HK-2 (cell line): ENCODE results near the gene PRKCA.

Source experiments
- DNase-seq: peaks from one replicate; pipeline ENCODE4 v3.0.0-alpha.2; 2018; ENCODE audit not compliant: unreplicated experiment

The PRKCA gene

GRCh38 chr17:66810951-66811682 lies 508.7 kb downstream of the PRKCA start:
- DNase-seq, result no peak

GRCh38 chr17:66811683-66812054 lies 509.3 kb downstream of the PRKCA start:
- no peak for DNase-seq

GRCh38 chr17:66812571-66812970 lies 510.2 kb downstream of the PRKCA start:
- DNase-seq, result no peak

GRCh38 chr17:66813296-66813695 lies 510.9 kb downstream of the PRKCA start:
- no peak for DNase-seq

DNA sequence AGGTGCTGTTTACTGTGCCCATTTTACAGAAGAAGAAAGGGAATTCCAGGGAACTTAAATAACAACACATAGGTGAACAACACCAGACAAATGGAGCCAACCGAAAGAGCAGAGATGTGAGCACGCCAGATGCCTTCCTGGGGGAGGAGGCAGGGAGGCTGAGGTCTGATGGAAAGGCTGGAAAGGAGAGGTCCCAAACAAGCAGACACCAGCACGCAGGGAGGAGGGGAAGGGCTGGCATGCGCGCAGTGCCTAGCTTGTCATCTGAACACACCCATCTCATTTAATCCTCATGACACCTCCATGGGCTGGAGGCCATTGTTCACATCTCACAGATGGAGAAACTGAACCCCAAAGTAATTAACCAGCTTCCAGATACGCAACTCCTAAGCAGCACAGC lies 511.6 kb downstream of the PRKCA start:
- DNase-seq, result no peak

DNA sequence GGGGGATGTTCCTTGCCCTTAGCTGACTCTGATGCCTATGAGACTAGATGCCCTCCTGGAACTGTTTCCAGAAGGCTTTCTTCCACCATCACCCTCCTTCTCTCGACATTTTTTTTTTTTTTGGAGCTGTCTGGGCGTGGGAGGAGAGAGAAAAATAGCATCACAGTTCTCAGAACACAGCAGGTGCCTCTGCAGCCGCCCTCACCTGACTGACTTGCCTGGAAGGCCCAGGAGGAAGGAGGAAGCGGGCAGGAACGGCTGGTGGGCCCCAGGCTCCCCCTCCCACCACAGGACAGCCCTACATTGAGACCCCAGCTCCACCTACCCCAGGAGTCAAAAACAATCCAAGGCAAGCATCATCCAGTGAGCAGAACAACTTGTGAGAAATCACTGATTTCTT lies 512.2 kb downstream of the PRKCA start:
- DNase-seq, result no peak

GRCh38 chr17:66817750-66818149 lies 515.3 kb downstream of the PRKCA start:
- DNase-seq, result no peak

- no peak for DNase-seq
These were observed 517.1 kb downstream of the PRKCA start for GRCh38 chr17:66819466-66819865.

GRCh38 chr17:66822009-66822408 lies 519.6 kb downstream of the PRKCA start:
- DNase-seq, result no peak

DNA sequence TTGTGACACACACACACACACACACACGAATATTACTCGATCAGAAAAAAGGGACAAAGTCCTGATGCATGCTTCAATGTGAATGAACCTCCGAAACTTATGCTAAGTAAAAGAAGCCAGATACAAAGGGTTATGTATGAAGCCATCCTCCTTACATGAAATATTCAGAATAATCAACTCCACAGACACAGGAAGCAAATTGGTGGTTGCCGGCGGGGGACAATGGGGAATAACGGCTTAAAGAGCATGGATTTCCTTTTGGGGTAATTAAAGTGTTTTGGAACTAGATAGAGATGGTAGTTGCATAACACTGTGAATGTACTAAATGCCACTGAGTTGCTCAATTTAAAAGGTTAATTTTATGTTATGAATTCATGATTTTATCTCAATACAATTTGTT lies 524.4 kb downstream of the PRKCA start:
- no peak for DNase-seq

DNA sequence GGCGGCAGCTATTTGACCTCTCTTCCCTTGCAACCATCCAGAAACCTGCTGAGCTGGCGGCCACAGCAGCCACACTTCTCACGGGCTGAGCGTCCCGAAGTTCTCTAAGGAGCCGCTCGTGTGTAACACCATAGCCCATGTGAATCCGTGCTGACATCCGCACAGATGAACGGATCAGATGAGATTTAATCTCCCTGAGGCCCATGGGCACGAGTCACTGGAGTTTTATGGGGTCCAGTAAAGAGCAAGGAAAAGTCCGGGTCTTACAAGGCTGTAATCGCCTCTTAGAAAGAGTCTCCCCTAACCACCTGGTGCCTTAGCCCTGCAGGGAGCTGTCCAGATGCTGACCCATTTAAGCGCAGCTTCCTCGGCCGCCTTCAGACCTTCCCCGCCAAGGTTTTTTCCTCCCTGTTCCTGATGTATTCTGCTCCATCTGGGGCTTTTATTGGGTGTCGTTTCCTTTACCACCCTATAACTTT lies 527.0 kb downstream of the PRKCA start:
- peak; percentile 38 for DNase-seq

GRCh38 chr17:66829883-66830282 lies 527.5 kb downstream of the PRKCA start:
- no peak for DNase-seq

DNA sequence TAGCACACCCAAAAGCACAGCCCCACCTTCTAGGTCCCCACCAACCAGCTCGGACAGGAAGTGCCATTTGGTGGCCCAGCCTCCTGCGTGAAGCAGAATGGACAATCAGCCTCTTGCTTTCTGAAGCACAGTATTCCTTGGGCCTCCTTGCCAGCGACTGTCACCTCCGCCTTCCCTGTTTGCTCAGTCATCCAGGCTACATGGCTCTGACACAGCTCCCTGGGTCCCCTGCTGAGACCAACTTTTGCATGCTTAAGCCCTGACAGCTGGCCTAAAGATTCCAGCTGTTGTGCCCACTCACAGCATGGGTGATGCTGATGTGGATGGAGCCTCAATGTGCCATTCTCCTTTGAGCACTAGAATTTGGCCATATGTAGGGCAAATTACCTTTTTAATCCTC lies 528.0 kb downstream of the PRKCA start:
- no peak for DNase-seq

DNA sequence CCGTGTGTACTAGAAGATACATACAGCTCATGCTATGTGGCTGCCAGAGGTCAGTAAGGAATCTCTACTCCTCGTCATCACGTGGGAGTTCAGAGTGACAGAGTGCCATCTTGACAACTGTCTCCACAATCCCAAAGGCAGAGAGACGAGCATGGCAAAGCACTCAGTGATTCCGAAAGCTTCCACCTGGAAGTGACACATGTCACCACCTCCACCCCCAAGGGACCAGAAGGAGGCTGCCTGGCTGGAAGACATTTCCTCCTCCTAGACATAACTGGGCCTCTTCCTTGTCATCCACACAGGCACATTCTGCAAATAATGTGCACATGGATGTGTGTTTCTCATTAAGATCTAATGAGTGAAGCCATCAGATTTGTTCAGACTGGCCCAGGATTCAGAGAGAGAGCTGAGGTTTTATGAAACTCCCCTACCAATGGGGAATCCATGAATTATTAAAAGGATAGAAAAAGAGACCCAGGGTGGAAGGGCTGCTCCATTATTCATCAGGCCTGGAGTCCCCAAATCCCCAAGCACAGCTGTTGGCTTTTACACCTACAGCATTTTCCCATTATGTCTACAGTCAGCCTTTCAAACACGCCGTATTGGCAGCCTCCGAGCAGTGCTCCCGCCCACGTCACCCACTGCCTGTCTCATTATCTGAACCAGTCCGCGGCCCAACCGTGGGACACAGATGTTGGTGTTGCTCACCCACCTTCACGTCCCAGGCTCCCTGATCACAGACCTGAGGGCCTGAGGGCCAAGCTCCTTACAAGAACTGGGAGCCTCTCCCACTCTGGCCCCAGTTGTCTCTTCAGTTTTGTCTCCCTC lies 529.2 kb downstream of the PRKCA start:
- DNase-seq, result no peak

- no peak for DNase-seq
These were observed 530.8 kb downstream of the PRKCA start for GRCh38 chr17:66833201-66833600.

- DNase-seq, result no peak
These were observed 532.1 kb downstream of the PRKCA start for GRCh38 chr17:66834426-66834918.

- DNase-seq, result no peak
These were observed 532.6 kb downstream of the PRKCA start, which contains the start of gene CACNG5 for GRCh38 chr17:66834919-66835454. TSS of gene CACNG5 (plus strand) at chr17:66835117. CDS start at chr17:66877333, 42,216 bp downstream.

- no peak for DNase-seq
These were observed 533.1 kb downstream of the PRKCA start for GRCh38 chr17:66835476-66835875.

DNA sequence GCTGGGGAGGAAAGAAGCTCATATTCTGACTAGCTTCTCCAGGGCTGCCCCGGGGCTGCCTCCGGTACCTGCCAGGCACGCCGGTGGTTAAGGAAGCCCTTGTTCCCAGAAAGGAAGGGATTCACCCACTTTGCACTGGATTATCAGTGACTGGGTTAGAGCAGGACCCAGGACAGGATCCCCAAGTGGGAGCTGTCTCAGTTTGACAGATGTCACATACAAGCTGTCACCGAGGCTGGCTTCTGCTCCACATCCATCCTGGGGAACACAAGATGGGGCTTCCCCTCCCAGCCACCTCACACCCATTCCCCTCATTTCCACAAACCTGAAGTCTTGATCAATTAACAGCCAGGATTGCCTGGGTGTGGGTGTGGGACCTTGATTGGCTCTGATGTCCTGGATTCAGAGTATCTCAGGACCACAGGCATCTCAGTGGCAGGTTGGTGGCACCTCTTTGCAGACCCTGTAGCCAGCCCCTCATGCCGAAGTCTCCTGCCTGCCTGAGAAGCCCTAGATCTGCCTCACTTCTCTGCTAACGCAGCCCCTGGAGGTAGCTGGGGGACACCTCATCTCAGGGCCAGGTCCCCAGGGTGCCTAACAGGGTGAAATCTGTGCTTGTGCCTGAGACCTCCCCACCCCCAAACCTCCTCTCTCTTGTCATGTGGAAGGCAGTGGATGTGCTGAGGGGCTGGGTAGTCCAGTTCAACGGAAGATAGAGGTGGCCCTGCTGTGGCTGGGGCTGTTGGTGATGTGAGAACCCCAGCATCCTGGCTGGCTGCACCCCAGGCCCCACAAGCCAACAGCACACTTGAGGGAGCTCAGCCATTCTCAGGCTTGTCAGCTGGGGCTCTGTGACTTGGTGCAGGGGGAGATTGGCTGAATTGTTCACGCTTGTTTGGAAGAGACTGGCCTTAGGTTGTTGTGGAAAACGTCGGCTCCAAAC lies 533.9 kb downstream of the PRKCA start:
- DNase-seq, result no peak

GRCh38 chr17:66837226-66837625 lies 534.8 kb downstream of the PRKCA start:
- DNase-seq, result no peak

- DNase-seq, result no peak
These were observed 535.7 kb downstream of the PRKCA start for GRCh38 chr17:66837885-66838665.
